ENCODE results near the gene CXCR5.

CXCR5 gene

DNA sequence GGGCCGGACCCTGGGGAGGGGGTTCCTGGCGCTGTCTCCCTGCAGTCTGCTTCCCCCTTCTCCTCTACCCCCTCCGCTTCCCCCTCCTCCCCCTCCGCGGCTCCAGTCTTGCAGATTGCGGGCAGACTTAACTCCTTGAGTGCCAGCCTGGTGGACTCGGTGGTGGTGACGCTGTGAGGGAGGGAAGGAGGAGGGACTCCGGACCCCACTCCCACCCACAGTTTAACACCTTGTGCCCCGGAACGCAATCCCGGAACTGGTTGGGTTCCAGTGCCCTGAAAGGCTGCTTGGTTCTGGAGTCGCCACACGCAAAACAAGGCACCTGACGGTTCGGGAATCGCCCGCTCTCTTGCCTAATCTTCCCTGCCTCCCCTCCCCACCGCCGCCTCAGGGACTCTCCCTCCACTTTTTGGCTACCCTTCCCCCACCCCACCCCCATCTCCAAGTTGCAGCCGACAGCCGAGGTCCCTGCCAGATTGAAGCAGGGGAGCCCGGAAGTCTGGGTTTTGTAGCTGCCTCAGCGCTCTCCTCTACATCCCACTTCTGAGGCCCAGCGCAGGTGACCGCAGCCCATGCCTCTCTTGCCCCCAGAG lies 45.9 kb downstream of the CXCR5 start:
- peak; percentile 82 for DNase-seq

DNA sequence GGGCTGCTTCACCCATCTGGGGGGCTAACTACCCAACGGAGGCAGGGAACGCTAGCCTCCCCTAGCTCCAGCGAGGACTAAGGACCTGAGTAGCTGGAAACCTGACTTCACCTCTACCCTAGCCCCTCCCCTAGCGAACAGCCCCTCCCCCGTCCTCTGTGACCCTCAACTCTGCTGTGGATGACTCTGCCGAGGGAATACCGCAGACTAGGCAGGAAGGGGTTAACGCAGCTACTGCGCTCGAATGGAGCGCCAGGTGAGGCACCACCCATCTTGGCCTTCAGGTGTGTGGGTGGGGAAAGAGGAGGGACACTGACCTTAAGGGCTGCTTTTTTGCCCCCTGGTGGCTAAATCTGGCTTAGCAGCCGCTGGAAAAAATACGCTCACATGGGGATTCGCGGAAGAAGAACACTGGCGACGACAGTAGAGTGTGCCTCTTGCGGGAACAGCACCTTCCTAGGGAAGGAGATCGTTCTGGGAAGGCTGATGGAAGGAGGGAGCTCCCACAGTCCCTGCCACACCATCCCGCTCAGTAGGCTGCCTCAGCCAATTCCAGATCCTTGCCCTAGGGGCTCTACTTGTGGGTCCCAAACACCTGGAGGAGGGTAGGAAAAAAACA lies 46.5 kb downstream of the CXCR5 start:
- peak; percentile 92 for DNase-seq

DNA sequence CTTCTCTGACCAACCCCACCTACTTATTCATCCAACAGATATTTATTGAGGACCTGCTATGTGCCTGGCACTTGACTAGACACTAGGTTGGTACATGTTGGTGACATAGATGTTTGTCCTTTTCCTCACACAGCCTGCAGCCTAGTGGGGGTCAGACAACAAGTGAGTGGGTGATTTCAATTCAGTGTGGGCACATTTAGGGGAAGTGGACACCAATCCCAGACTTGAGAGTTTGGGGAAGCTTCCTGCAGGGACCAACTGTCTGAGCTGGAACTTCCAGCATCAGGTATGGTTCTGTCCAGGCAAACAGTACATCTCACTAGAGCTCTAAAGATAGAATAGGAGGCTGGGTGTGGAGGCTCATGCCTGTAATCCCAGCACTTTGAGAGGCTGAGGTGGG lies 47.9 kb downstream of the CXCR5 start:
- DNase-seq = no peak

DNA sequence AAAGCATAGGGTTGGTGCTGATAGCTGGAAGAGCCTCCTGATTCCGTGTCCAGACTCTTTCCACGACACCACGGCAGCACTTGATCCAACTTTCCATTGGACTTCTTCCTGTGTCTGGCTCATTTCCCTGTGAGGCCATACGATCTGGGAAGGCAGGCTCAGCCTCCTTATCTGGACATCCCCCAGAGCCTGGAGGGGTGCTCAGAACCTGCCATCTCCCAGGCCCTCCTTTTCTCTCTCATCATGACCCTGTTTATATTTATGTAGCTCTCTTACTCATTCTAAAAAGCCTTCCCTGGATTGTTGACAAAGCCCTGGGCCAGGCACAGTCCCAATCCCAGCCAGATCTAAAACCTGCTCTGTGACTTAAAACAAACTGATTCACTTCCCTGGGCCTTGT lies 49.8 kb downstream of the CXCR5 start:
- DNase-seq = no peak

DNA sequence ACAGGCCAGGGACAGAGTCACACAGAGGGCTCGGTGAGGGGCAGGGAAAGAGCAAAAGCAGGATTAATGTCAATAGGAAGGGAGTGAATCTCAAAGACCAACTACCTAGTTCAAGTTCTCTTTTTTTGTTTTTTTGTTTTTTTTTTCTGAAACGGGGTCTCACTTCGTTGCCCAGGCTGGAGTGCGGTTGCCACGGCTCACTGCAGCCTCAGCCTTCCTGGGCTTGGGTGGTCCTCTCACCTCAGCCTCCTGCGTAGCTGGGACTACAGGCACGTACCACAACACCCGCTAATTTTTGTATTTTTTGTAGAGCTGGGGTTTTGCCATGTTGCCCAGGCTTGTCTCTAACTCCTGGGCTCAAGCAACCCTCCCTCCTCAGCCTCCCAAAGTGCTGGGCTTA lies 51.7 kb downstream of the CXCR5 start:
- no peak for DNase-seq

DNA sequence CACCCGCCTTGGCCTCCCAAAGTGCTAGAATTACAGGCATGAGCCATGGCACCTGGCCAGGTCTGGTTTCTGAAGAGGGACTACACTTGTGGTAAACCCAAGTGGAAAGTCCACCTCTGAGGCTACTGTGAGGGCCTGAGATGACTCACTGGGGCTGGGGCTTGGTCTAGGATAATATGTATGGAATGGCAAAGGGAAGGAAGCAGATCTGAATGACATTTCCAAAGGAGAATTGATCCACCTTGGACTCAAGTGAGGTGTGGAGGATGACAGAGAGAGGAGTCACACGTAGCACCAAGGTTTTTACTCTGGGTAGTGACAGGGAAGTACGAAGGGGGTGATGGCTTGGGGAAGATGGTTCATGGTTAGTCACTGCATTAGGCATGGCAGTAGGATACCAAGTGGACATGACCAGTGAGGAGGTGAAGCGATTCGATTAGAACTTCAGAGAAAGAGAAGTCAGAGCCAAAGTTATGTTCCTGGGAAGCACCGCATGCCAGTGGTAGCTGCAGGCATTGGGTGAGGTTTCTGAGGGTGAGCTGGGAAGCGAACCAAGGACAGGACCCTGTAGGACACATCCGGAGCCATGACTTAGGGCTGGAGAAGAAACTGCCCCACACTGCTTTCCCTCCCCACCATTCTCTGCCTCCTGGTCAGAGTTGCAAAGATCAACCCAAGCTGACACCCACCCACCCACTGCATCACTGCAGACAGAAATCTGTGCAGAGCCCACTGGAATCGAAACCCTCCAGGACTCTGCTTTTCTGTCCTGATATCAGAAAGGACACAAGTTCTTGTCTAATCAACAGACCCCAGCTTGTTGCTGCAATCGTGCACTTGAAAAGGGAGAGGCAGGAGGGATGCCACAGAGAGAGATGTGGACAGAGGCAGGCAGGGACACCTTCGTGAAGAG lies 55.1 kb downstream of the CXCR5 start:
- no peak for DNase-seq

DNA sequence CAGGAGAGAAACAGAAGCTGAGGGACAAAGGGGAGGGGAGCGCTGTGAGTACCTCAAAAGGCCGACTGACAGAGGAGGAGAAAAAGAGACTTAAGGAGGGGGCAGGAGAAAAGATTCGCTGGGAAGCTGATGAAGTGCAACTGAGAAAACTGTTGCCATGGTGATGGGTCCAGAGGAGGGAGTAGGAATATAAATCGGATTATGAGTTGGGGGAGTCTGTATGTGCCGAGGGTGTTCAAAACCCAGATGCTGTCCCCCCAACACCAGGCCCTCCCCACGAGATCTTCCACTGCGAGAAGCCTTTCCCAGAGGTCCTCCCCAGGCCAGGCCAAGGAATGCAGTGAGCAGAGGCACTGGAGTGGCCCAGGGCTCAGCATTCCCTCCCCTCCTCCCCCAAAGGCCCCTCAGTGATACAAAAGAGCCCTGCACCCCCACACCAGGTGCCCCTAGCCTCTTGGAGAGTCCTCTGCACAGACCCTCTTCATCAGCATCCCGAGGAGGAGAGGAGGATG lies 55.8 kb downstream of the CXCR5 start:
- DNase-seq = no peak

DNA sequence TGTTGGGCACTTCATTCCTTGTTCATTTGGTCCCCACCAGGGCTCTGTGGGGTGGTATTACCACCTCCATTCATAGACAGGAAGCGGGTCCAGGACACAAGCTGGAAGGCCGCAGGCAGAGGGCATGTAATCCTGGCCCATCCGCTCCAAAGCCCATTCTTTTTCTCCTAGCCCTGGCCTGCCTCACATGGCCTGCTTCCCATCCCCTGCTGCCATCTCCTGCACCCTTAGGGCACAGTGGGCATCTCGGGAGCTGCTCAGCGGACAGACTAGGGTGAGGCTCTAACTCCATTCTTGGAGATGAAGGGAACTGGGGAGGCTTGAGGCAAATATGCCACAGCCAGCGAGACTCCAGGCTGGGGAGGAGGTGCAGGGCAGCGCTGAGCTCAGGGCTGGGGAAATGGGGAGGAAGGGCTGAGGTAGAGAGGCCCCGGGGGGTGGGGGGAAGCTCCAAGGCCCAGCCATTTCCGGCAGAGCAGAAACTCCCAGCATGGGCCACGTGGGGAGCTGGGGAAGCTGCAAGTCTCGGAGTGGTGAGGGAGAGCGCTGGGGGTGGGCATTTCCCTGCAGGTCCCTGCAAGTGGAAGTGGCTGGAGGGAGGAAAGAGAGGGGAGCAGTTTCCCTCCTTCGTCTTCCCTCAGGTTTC lies 56.4 kb downstream of the CXCR5 start:
- peak; percentile 34 for DNase-seq

DNA sequence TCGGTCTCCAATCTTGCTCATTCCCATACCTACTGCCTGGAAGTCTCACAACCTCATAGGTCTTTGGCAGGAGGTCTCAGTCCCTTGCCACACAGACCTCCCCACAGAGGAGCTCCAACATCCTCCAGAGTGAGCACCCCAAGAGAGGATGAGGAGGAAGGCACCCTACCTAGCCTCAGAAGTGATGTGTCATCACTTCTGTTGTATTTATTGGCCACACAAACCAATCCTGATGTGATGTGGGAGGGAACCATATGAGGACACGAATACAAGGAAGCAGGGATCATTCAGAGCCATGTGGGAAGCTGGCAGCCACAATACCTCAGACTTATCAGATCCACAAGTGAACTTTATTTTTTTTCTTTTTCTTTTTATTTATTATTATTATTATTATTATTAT lies 63.4 kb downstream of the CXCR5 start:
- DNase-seq = no peak

Measured in activated T-cell treated with anti-CD3 and anti-CD28 coated beads, Interleukin-2, amount 50 U/mL, for 1 hour (primary cell).